Stimulated activated CD8-positive, alpha-beta memory T cell treated with anti-CD3 and anti-CD28 coated beads, Interleukin-7, amount 100 ng/mL, for 1 hour (primary cell): Measurements from ENCODE around the gene CFAP97.

Experiments used
- DNase-seq, 2 donors: peaks; one replicate each; pipeline ENCODE4 v3.0.0-alpha.2; 2020; ENCODE audit warnings: low read depth in 2 of 2

Gene CFAP97

DNA sequence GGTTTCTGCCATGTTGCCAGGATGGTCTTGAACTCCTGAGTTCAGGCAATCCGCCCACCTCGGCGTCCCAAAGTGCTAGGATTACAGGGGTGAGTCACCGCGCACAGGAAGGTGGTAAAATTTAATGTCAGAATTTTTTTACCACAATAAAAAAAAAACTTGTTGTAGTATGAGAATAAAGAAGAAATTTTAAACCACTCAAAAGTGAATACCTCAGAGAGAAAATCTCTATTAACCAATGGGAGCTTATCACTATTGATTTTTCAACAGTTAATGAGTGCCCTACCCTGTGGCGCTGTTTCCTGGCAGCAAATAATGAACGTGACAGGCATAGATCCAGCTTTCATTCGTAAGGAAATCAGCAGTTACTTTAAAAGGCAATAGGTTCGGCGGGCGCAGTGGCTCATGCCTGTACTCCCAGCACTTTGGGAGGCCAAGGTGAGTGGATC is 93.4 kb downstream of the CFAP97 start:
- DNase-seq, result no peak

DNA sequence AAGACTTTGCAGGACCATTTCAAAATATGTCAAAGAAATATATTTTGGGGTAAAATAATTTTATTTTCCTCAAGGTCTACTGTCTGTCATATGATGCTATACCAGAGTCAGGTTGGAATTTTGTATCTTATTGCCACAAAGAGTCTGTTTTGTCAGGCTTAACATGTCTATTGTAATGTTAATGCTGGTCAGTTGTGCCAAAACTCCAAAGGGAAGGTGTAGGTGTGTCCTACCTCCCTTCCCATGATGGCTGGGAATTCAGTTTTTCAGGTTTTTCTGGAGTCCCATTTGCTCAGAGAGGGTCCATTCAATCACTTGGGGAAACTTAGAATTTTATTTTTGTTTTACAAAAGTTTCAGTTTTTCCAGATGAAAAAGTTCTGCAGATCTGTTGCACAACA is 94.1 kb downstream of the CFAP97 start:
- DNase-seq, result no peak
